HCT116 (cell line): ENCODE data around the gene PDZD4. TPM values are rescaled to one million over a fixed set of nuclear protein-coding genes. Genes with fewer than 3 reads are reported as not detected.

ENCODE experiments used
- ATF3 ChIP-seq: IDR thresholded peaks from 2 replicates; pipeline ENCODE4 v1.6.1; 2012
- EZH2 ChIP-seq: fragments of 200-600 bp; sonication (generic); IDR thresholded peaks from 2 replicates; pipeline ENCODE4 v1.6.1; 2017; ENCODE audit warnings: antibody characterized with exemption, mixed run types
- RAD21 ChIP-seq: IDR thresholded peaks from 2 replicates; pipeline ENCODE4 v1.6.1; 2012; ENCODE audit warnings: low read depth, mild to moderate bottlenecking
- SIN3A ChIP-seq: IDR thresholded peaks from 2 replicates; pipeline ENCODE4 v1.6.1; 2012; ENCODE audit warnings: low read depth
- TCF7L2 ChIP-seq: IDR thresholded peaks from 2 replicates; pipeline ENCODE4 v1.7.0; 2011; ENCODE audit warnings: borderline replicate concordance, inconsistent platforms; ENCODE audit not compliant: insufficient read depth, insufficient read length; ENCODE audit errors: extremely low read depth
- ZFX ChIP-seq: fragments of 450-650 bp; IDR thresholded peaks from 2 replicates; pipeline ENCODE4 v1.6.1; 2017
- total RNA-seq: library from RNA; stranded (reverse); gene quantifications from one replicate; pipeline ENCODE4 v1.2.1, GENCODE V29; 2021; ENCODE audit not compliant: unreplicated experiment
- TF ChIP-seq, protein P1 (sequence below): IDR thresholded peaks from 2 replicates; pipeline ENCODE4 v1.6.1; 2012
- TF ChIP-seq, protein P2 (sequence below), 3 experiments: fragments of 200-600 bp in 1 of 3; sonication (generic) in 1 of 3; IDR thresholded peaks in 2 of 3; conservative IDR thresholded peaks in 1 of 3; 2 replicates each; pipeline ENCODE4 v1.5.1; 2012 to 2017; ENCODE audit warnings: low read depth in 2 of 3, low read length in 2 of 3, antibody characterized with exemption in 1 of 3, borderline replicate concordance in 1 of 3, control low read depth in 1 of 3, mild to moderate bottlenecking in 1 of 3, mixed read lengths in 1 of 3, mixed run types in 1 of 3, moderate library complexity in 1 of 3; ENCODE audit not compliant: insufficient read depth in 1 of 3

The PDZD4 gene
- total RNA-seq, 1 experiment from 2014 or later: 0.30 TPM

DNA sequence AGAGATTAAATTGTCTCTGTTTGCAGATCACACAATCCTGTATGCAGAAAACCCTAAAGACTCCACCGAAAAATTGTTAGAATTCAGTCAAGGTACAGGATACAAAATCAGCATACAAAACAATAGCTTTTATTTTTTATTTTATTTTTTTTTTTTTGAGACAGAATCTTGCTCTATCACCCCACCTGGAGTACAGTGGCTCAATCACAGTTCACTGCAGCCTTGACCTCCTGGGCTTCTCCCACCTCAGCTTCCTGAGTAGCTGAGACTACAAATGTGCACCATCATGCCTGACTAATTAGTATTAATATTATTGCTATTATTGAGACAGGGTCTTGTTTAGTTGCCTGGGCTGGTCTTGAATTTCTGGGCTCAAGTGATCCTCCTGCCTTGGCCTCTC lies 75.2 kb downstream of the PDZD4 start (continued):
- no peak for TF ChIP-seq EZH2
- TF ChIP-seq ATF3: no peak
- no peak for TF ChIP-seq SIN3A
- TF ChIP-seq TCF7L2: no peak
- TF ChIP-seq, protein P1, sequence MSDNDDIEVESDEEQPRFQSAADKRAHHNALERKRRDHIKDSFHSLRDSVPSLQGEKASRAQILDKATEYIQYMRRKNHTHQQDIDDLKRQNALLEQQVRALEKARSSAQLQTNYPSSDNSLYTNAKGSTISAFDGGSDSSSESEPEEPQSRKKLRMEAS: no peak
- TF ChIP-seq ZFX: no peak
- no peak for TF ChIP-seq RAD21
- TF ChIP-seq, protein P2, sequence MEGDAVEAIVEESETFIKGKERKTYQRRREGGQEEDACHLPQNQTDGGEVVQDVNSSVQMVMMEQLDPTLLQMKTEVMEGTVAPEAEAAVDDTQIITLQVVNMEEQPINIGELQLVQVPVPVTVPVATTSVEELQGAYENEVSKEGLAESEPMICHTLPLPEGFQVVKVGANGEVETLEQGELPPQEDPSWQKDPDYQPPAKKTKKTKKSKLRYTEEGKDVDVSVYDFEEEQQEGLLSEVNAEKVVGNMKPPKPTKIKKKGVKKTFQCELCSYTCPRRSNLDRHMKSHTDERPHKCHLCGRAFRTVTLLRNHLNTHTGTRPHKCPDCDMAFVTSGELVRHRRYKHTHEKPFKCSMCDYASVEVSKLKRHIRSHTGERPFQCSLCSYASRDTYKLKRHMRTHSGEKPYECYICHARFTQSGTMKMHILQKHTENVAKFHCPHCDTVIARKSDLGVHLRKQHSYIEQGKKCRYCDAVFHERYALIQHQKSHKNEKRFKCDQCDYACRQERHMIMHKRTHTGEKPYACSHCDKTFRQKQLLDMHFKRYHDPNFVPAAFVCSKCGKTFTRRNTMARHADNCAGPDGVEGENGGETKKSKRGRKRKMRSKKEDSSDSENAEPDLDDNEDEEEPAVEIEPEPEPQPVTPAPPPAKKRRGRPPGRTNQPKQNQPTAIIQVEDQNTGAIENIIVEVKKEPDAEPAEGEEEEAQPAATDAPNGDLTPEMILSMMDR (IDR thresholded peaks at IDR 0.05 in 2 of 3, conservative IDR thresholded peaks at IDR 0.05 in 1 of 3; ENCODE audit: borderline replicate concordance in 1 of 3, insufficient read depth in 1 of 3, low read depth in 2 of 3, low read length in 2 of 3): no peak

Other genes starting within 250 kb of the PDZD4 start
- 20.3 TPM for gene CCNQ, start 231.4 kb downstream of the PDZD4 start, total RNA-seq
- 14.2 TPM for gene DUSP9, start 183.3 kb downstream of the PDZD4 start, total RNA-seq
- 0.84 TPM for gene PNCK, start 156.7 kb downstream of the PDZD4 start, total RNA-seq
- 101 TPM for gene SLC6A8, start 142.6 kb downstream of the PDZD4 start, total RNA-seq
- gene BCAP31, start 106.2 kb downstream of the PDZD4 start, total RNA-seq: 185 TPM
- 7.1 TPM for gene ABCD1, start 105.7 kb downstream of the PDZD4 start, total RNA-seq
- gene PLXNB3, start 66.3 kb downstream of the PDZD4 start, total RNA-seq: 4.8 TPM
- gene SRPK3, start 49.5 kb downstream of the PDZD4 start, total RNA-seq: not detected
- 49.7 TPM for gene IDH3G, start 36.2 kb downstream of the PDZD4 start, total RNA-seq
- 182 TPM for gene SSR4, start 35.9 kb downstream of the PDZD4 start, total RNA-seq
- 14.8 TPM for gene L1CAM, start 55.6 kb upstream of the PDZD4 start, total RNA-seq
- not detected for gene AVPR2, start 74.1 kb upstream of the PDZD4 start, total RNA-seq
- gene ARHGAP4, start 95.7 kb upstream of the PDZD4 start, total RNA-seq: 67.4 TPM
- gene NAA10, start 104.5 kb upstream of the PDZD4 start, total RNA-seq: 124 TPM
- 1.3 TPM for gene RENBP, start 114.1 kb upstream of the PDZD4 start, total RNA-seq
- 72.8 TPM for gene HCFC1, start 141.3 kb upstream of the PDZD4 start, total RNA-seq
- 12.6 TPM for gene TMEM187, start 142.2 kb upstream of the PDZD4 start, total RNA-seq
- gene IRAK1, start 189.4 kb upstream of the PDZD4 start, total RNA-seq: 92.3 TPM